Measurements from ENCODE around the gene ADH1C. TPM values are rescaled to one million over a fixed set of nuclear protein-coding genes. Genes with fewer than 3 reads are reported as not detected.
A peak's percentile ranks its signal among the peaks of the same experiment; 100 is the strongest.

Gene ADH1C
- total RNA-seq, 1 donor from 2014 or later, result not detected

- DNase-seq (ENCODE audit: low read depth), result no peak
- H3K4me3 ChIP-seq (ENCODE audit: low read depth, low read length), result no peak overlapping the region
- no peak for TF ChIP-seq CTCF (conservative IDR thresholded peaks at IDR 0.05; ENCODE audit: low read depth, low read length)
These were observed 51.0 kb downstream of the ADH1C start for GRCh38 chr4:99301376-99302164.

DNA sequence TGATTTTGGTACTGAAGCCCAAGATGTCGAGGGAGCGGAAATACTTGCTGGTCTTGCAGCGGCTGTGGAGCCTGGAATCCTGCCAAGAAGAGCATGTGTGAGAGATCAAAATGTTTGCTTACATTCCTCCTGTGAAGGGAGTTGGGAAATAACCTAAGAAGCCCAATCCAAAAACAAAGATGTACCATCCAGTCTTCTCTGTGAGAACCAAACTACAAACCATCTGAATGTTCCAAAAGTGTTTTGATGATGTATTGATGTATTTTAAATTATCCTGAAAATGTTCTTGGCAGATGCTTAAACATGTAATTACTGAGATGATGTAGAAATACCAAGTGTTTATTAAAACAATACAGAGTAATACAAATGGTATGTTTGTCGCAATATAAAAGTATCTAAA, 51.6 kb downstream of the ADH1C start:
- peak; percentile 35 for DNase-seq (ENCODE audit: low read depth)
- no peak overlapping the region for H3K4me3 ChIP-seq (ENCODE audit: low read depth, low read length)
- TF ChIP-seq CTCF (conservative IDR thresholded peaks at IDR 0.05; ENCODE audit: low read depth, low read length), result no peak

DNA sequence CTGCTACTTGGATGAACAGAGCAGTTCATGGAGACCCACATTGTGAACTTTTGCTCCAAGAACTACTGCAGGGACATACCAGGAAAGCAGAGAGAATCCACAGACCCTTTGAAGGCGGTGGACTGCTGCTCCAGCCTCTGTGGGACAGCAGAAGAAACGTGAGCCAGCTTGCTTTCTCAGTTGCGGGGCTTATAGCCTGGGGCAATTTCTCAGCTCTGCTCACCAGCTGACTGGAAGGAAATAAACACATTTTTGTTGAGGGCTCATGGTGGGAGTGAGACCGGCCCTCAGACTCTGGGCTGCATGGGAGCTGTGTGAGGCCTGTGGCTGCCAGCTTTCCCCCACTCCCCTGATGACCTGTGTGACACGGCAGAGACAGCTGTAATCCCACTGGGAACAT, 59.2 kb downstream of the ADH1C start:
- TF ChIP-seq CTCF (conservative IDR thresholded peaks at IDR 0.05; ENCODE audit: low read depth, low read length), result no peak

GRCh38 chr4:99290848-99291786, 61.4 kb downstream of the ADH1C start, which contains the start of gene ADH1A:
Gene ADH1A, minus strand, starts transcription at chr4:99290985. Its CDS starts 71 bp downstream, at chr4:99290914.
- H3K4me3 ChIP-seq (ENCODE audit: low read depth, low read length), result no peak within 1 kb of the TSS
- no peak for DNase-seq (ENCODE audit: low read depth)
- no peak for TF ChIP-seq CTCF (conservative IDR thresholded peaks at IDR 0.05; ENCODE audit: low read depth, low read length)

More for the DNA sequence above, 59.2 kb downstream of the ADH1C start:
- DNase-seq (ENCODE audit: low read depth), result no peak
- no peak overlapping the region for H3K4me3 ChIP-seq (ENCODE audit: low read depth, low read length)

Other genes with a start within 250 kb of the ADH1C start
- gene ADH4, start 208.4 kb downstream of the ADH1C start, total RNA-seq, result not detected in 2 replicates
- gene ADH6, start 133.5 kb downstream of the ADH1C start, total RNA-seq, result not detected in 2 replicates
- not detected in 2 replicates for gene ADH1A, start 61.8 kb downstream of the ADH1C start, total RNA-seq
- gene ADH1B, start 31.3 kb downstream of the ADH1C start, total RNA-seq, result not detected in 2 replicates
- gene ADH7, start 82.6 kb upstream of the ADH1C start, total RNA-seq, result not detected in 2 replicates
- gene C4orf17, start 158.3 kb upstream of the ADH1C start, total RNA-seq, result not detected in 2 replicates
- gene TRMT10A, start 211.3 kb upstream of the ADH1C start, total RNA-seq, result 9.9 and 10.2 TPM in 2 replicates
- under 0.01 TPM in 1 of 2 replicates, not detected in the other for gene MTTP, start 222.1 kb upstream of the ADH1C start, total RNA-seq